GM19043 (cell line): Measurements from ENCODE around the gene MCAM.

ENCODE experiments used
- ATAC-seq: cut with Tn5 transposase; IDR thresholded peaks from one replicate; pipeline ENCODE4 v1.9.1; 2021; ENCODE audit warnings: low read depth; ENCODE audit not compliant: unreplicated experiment

The MCAM gene, protein sequence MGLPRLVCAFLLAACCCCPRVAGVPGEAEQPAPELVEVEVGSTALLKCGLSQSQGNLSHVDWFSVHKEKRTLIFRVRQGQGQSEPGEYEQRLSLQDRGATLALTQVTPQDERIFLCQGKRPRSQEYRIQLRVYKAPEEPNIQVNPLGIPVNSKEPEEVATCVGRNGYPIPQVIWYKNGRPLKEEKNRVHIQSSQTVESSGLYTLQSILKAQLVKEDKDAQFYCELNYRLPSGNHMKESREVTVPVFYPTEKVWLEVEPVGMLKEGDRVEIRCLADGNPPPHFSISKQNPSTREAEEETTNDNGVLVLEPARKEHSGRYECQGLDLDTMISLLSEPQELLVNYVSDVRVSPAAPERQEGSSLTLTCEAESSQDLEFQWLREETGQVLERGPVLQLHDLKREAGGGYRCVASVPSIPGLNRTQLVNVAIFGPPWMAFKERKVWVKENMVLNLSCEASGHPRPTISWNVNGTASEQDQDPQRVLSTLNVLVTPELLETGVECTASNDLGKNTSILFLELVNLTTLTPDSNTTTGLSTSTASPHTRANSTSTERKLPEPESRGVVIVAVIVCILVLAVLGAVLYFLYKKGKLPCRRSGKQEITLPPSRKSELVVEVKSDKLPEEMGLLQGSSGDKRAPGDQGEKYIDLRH

DNA sequence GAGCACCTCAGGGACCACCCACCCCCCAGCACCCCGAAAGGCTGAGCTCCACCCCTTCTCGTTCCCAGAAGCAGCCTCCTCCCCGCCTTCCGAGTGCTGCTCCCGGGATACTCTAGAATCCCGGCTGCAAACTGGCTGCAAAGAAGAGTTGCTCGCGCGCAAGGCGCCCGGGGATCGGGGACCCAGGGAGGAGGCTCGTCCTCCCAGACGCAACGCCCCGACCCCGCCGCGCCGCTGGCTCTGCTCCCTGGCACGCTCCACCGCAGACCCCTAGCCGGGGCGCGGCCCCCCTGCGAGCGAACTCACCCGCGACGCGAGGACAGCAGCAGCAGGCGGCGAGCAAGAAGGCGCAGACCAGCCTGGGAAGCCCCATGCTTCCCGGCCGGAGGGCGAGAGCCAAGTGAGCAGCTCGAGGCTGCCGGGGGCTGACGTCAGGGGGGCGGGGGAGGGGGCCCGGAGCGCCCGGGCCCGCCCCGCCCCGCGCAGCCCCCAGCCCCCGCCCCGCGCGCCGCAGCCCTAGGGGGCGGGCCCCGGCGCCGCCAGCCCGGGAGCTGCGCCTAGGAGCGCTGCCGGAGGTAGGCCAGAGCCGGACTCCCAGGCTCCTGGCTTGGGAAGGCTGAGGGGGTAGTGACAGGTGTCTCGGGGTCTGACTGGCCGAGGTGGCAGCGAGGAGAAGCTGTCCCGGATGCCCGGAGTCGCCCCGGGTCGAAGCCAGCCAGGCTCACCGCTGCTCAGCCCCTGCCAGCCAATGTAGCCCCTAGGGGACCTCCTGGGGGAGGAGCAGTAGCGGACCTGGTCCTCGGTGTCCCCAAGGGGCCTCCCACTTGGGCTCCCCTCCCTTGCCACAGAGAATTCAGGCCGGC, at the start of gene MCAM:
MCAM (minus strand) TSS at position 402 of the 863 bp plus-strand sequence; CDS start at position 373, 29 bp downstream.
- no peak for ATAC-seq

DNA sequence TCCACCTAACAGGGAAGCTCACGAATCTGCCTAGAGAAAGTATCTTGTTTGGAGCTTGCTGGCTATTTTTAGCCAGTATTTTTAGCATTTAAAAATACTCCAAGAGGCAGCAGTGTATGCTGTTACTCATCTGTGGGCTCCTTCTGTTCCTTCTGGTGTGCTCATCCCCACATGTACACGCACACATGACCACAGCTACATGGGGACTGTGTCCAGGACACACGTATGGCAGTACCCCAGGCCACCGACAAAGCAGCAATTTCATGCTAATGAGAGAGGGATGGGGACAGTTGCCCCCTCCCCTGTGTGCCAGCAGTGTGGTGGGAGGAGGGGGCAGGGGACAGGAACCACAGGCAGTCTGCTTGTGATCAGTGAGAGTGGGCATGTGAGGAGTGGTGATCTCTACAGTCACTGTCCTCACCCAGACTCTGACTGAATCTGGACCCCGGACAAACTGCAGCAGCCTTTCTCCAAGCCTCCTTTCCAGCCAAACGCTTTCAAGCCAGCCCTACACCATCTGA, 48.2 kb upstream of the MCAM start:
- ATAC-seq = no peak

DNA sequence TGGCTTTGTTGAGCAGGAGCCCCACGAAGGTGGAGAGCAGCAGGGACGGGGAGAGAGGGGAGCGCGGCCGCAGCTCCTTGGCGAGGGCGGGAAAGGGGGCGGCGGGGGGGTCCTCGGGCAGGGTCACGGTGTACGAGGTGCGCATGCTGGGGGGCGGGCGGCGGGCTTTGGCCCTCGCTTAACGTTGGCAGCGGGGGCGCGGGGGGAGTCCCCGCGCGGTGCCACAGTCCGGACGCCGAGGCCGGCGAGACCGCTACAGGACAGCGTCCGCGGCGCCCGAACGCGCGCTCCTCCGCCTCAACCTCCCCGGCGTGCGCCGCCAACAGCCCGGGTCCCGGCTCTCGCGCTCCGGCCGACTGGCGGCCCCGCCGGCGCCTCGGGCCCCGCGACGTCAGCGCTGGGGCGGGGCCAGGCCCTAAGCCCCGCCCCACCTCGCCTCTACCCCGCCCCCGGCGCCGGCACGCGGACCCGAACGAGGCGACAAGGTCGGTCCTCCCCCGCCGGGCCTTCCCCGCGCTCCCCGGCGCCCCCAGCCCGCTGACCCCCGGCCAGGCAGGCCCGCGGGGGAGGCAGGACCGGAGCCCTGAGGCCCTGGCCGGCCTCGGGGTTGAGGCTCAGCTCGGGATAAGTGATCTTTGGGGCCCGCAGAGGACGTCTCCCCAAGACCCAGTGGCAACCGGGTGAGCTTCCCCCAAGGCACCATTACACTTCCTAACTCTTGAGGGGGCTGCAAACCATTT, 47.1 kb upstream of the MCAM start:
- no peak for ATAC-seq

DNA sequence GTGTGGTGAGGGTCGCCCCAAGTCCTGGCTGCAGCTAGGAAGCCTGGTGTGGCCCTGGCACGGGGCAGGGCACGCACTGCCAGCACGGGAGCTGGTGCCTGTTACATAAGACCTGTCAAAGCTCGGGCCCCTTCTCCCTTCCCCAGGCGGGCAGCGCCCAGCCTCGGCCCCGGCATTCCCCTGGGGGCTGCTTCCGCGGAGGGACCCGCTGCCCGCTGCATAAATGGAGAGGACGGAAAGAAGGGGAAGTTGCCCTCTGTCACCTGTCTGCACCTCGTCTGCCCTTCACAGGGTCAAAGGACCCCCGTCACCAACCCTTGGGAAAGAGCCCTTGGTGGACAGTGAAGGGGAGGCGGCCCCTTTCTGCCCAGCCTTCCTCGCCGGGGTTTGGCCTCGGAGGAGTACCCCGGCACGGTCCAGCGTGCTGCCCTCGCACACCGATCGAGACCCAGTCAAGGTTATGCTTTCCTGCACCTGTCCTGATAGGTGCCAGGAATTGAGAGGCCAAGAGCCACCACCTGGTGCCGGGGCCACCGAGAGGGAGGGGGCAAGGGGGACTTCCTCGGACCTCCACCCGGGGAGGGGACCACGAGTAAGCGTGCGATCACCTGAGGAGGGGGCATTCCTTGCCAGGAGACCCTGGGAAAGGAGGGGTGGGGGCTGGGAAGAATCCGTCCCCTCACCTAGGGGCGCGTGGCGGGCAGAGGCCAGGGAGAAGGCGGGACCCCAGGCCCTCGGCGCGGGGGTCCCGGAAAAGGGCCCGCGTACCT, 46.3 kb upstream of the MCAM start:
- ATAC-seq = no peak

- ATAC-seq = no peak
These were observed 45.8 kb upstream of the MCAM start for GRCh38 chr11:119362741-119363080.

- ATAC-seq = no peak
These were observed 45.2 kb upstream of the MCAM start for GRCh38 chr11:119361941-119362725.

DNA sequence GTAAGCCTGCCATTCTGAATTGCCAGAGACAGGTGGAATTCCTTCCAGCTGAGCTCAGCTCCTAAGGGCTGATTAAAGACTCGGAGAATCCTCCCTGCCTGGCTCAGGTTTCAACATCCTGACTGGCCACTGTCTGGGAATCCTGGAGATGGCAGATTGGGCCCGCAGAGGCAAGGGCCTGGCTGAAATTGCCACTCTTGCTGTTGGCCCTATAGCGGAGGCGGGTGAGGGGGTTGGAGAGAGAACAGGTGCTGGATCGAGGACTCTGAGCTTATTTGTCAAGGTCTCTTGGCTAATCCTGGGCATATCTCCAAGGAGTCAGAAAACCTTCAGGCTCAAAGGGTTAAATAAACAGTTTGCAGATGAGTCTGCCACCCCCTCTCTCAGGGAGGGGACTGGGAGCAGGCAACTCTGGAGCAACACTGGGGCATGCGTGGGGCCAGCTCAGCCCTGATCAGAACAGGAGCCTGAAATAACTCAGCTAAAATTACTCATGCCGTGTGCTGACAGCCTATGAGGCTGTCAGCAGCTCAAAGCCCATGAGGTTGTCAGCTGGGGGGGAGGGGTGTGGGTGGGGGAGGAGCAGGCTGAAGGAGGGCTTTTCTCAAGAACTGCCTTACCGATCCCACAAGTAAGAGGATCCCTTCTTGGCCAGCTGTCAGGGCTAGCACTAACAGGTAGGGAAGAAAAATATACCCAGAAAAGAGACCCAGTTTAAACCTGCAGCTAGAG, 44.3 kb upstream of the MCAM start:
- no peak for ATAC-seq

DNA sequence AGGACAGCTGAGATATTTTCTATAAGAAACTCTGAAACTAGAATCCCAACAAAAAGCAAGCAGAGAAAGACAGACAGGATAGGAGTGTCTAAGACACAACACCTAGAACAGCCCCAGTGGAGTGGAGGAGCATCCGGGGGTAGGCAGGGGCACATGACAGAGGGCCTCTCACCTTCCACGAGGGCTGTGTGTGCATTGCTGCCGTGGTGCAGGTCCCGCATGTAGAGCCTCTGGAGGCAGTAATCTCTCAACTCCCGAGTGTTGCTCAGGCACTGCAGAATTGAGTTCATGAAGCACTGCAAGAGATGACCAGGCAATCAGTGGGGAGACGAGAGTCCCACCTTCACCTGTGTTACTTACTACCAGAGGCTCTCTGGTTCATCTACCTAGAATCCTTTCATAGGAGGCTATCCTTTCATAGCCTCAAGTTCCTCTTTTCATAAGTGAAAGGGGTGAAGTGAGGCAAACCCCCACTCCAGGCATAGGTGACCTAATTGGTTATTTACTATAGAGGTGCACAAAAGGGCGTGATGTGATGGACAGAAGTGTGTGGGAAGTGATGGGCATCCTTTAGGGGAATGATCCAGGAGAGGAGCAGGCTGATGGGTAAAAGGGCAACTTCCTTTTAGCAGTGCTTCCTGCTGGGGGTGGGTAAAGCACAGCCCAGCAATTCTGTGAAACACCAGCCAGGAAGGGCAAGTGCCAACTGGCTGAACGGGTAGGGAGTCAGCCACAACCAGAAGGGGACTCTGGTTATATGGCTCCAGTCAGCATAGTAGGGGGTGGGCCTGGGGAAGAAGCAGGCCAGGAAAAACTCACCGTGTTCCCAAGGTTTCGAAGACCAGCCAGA, 42.7 kb upstream of the MCAM start:
- ATAC-seq = no peak

- no peak for ATAC-seq
These were observed 40.1 kb upstream of the MCAM start for GRCh38 chr11:119357074-119357473.

GRCh38 chr11:119356349-119357031, 39.6 kb upstream of the MCAM start:
- peak; percentile 79 for ATAC-seq

GRCh38 chr11:119355091-119355843, 38.3 kb upstream of the MCAM start:
- ATAC-seq = no peak

GRCh38 chr11:119352857-119353260, 35.9 kb upstream of the MCAM start:
- ATAC-seq = no peak

GRCh38 chr11:119351232-119351631, 34.3 kb upstream of the MCAM start:
- no peak for ATAC-seq

DNA sequence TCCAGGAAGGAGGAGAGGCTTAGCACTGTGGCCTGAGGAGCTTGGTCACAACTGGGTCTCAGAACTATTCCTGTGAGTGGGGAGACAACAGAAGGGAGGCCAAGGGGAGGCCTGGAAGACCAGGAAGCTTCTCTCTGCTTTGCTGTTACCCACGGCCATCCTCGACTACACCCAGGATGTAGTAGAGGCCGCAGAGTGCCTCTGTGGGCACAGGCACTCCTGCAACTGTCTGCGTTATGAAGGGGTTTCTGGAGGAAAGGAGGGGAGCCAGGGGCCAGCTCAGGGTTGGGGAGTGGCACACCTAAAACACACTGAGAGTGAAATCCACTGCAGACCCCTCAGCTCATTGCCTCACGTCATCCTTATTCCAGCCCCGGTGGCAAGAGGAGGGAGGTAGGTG, 33.4 kb upstream of the MCAM start:
- ATAC-seq = no peak

- no peak for ATAC-seq
These were observed 31.1 kb upstream of the MCAM start for GRCh38 chr11:119347940-119348605.
